ENCODE measurements around the gene GLRX3.
"Not testable (repeated sequence)": the region's sequence is repeated elsewhere in the genome, so short reads cannot be mapped to it uniquely, and the experiment has no call there.

GLRX3 gene

DNA sequence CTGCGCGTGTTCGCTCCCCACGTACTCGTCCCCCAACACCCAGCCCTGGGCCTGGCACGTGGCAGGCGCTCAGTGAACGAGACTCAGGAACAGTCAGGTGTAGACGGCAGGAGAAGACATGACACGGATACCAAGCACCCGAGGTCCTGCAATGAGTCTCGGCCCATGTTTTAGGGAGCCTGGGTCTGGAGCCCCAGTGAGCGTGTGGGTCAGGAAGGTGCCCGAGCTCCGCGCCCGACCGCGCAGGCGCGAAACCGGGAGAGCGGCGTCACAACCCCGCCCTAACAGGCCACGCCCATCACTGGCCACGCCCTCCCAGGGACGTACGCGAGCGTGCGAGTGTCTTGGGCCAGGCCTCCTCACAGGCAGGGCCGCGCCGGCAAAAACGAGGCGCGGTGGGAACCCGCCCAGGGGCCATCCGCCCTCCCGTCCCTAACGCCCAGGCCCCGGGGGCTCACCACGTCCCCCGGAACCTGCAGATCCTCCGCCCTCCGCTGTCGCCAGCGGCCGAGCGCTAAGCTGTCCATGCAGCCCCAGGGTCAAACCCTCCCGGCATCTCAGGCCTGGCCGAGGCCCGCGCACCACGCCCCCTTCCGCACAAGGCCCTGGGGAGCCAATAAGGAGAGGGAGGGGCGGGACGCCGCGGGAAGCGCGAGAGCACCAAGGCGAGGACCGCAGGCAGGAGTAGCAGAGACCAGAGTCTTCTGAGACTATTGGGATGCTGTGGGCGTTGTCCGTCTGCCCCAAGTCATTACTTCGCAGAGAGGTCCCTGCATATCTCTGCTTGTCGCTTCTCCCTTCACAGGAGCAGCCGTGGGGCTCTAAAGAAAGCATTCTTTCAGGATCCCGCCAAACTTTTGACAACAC is 25.7 kb upstream of the GLRX3 start, which contains the start of gene C10orf143:
Gene C10orf143 (minus strand): TSS at position 585 of the 867 bp plus-strand sequence. CDS start 58 bp downstream, at position 527.
- TF ChIP-seq, protein P1, sequence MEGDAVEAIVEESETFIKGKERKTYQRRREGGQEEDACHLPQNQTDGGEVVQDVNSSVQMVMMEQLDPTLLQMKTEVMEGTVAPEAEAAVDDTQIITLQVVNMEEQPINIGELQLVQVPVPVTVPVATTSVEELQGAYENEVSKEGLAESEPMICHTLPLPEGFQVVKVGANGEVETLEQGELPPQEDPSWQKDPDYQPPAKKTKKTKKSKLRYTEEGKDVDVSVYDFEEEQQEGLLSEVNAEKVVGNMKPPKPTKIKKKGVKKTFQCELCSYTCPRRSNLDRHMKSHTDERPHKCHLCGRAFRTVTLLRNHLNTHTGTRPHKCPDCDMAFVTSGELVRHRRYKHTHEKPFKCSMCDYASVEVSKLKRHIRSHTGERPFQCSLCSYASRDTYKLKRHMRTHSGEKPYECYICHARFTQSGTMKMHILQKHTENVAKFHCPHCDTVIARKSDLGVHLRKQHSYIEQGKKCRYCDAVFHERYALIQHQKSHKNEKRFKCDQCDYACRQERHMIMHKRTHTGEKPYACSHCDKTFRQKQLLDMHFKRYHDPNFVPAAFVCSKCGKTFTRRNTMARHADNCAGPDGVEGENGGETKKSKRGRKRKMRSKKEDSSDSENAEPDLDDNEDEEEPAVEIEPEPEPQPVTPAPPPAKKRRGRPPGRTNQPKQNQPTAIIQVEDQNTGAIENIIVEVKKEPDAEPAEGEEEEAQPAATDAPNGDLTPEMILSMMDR (IDR thresholded peaks at IDR 0.05; ENCODE audit: borderline replicate concordance, control extremely low read depth, extremely low read depth, insufficient read depth, missing control alignments), result no peak
- in situ Hi-C loops (cut with MboI; ENCODE audit: low sequenced_read_pairs, unreplicated experiment), result no loop called here
- DNase-seq (ENCODE audit: low spot score), result peak; percentile 95

DNA sequence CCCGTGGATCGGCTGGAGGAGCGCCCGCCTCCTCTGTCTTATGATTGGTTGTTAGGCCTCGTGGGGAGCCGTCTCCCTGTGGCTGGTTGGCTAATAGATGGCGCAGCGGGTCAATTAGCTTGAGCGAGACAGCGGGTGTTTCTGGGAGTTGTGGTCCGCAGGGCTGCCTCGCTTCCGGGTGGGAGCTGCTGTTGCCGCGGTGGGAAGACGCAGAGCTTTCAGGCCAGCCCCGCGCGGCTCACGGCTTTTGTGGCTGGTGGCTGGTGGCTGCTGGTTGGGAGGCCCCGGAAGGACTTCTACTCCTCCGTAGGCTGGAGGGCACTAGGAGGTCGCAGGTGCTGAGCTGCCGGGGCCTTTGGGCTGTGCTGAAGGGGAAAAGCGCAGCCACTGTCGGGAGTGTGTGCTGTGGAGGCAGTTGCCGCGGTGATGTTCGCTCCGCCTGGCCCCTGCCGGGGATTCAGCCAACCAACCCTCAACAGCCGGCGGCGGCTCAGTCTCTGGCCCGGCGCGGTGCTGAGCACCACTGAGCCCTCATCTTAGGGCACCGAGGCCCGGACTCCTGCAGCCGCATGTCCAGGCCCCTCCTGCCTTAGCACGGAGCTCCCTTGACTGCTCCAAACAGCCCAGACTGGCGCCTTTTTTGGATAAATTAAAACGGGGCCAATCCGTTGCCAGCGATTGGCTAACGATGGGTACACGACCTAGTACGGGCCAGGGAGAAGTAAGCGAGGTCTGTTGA is 24.9 kb upstream of the GLRX3 start:
- peak; percentile 94 for DNase-seq (ENCODE audit: low spot score)
- TF ChIP-seq, protein P1 (IDR thresholded peaks at IDR 0.05; ENCODE audit: borderline replicate concordance, control extremely low read depth, extremely low read depth, insufficient read depth, missing control alignments), result no peak
- in situ Hi-C loops (cut with MboI; ENCODE audit: low sequenced_read_pairs, unreplicated experiment), result no loop called here

DNA sequence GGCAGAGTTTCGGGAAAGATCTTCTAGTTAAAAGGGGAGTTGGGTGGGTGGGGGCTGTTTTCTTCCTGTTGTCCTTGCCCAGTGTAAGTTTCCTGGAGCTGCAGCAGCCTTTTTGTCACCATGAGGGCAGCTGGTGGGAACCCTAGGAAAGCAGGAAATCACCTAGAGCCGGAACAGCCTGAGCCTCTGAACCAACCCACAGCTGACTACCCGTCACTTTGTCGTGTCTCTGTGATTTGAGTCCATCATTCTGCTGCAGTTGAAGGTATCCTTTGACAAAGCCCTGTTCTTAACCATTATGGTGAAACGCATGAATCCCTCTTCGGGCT is 24.4 kb upstream of the GLRX3 start:
- DNase-seq (ENCODE audit: low spot score), result no peak
- in situ Hi-C loops (cut with MboI; ENCODE audit: low sequenced_read_pairs, unreplicated experiment), result no loop called here
- TF ChIP-seq, protein P1 (IDR thresholded peaks at IDR 0.05; ENCODE audit: borderline replicate concordance, control extremely low read depth, extremely low read depth, insufficient read depth, missing control alignments), result no peak

DNA sequence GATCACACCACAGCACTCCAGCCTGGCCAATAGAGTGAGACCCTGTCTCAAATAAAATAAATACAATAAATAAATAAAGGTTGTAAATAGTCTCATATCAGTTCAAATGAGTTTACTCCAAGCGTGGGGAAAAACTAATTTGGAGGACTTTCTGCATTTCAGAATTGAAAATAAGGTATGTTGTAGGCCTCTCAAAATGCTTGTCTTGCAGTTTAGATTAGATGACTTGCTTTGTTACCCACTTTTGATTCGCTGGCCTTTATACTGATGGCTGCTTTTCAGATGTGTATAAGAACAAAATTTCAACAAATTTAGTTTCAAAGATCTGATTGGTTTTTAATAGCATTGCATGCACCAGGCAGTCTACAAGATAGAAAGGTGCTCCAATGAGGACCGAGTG is 23.4 kb upstream of the GLRX3 start:
- in situ Hi-C loops (cut with MboI; ENCODE audit: low sequenced_read_pairs, unreplicated experiment), result no loop called here
- TF ChIP-seq, protein P1 (IDR thresholded peaks at IDR 0.05; ENCODE audit: borderline replicate concordance, control extremely low read depth, extremely low read depth, insufficient read depth, missing control alignments), result no peak
- no peak for DNase-seq (ENCODE audit: low spot score)

DNA sequence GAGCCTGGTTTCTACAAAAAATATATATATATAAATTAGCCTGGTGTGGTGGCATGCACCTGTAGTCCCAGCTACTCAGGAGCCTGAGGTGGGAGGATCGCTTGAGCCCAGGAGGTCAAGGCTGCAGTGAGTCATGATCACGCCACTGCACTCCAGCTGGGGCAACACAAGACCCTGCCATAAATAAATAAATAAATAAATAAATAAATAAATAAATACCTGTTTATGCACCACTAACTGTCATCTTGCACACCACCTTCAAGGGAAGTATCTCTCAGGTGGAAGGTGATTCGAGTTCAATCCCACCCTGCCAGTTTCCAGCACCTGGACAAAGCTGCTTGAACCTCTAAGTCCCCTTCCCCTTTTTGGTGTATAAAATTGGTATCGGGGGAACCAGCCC is 19.2 kb upstream of the GLRX3 start:
- DNase-seq (ENCODE audit: low spot score); in situ Hi-C loops (cut with MboI; ENCODE audit: low sequenced_read_pairs, unreplicated experiment): not testable (repeated sequence)

DNA sequence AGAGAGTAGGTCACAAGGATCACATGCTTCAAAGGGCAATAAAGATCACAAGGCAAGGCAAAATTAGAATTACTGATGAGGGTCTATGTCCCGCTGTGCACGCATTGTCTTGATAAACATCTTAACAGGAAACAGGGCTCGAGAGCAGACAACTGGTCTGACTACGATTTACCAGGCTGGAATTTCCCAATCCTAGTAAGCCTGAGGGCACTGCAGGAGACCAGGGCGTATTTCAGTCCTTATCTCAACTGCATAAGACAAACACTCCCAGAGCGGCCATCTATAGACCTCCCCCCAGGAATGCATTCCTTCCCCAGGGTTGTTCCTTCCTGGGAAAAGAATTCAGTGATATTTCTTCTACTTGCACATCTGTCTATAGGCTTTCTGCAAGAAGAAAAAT is 18.7 kb upstream of the GLRX3 start:
- in situ Hi-C loops (cut with MboI; ENCODE audit: low sequenced_read_pairs, unreplicated experiment); DNase-seq (ENCODE audit: low spot score): not testable (repeated sequence)

DNA sequence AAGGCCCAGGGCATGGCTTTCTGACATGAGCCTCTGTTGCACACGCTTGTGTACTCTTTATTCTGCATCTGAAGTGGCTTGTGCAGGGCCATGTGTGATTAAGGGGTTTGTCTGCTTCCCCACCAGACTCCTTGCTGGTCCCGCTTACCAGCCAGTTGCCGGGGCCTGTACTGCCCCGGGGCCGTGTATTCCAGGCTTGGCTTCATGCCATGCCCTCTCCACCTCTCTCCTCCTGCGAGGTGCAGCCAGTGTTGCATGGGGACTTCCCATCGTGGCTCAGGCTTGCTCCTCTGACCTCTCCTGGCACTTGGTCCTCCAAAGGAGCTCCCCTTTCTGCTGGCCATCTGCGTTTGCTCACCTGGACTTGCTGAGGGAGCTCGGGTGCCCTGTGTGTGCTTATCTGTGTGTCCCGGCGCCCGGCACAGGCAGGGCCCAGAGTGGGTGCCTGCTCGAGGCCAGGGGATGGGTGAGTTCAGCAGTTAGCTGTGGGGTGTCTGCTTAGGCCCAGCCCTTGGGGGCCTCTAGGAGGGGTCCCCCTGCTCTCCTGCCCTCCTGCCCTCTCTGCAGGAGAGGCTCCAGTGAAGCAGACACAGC is 14.6 kb upstream of the GLRX3 start:
- in situ Hi-C loops (cut with MboI; ENCODE audit: low sequenced_read_pairs, unreplicated experiment), result no loop called here
- no peak for DNase-seq (ENCODE audit: low spot score)
- TF ChIP-seq, protein P1 (IDR thresholded peaks at IDR 0.05; ENCODE audit: borderline replicate concordance, control extremely low read depth, extremely low read depth, insufficient read depth, missing control alignments), result no peak

All from GM13976 (cell line).